ENCODE measurements around the gene TDRD1.
"Not testable (repeated sequence)": the region's sequence is repeated elsewhere in the genome, so short reads cannot be mapped to it uniquely, and the experiment has no call there.

Gene TDRD1

GRCh38 chr10:114179148-114179547 is at the start of gene TDRD1:
TSS of gene TDRD1 (plus strand) at chr10:114179353. CDS start at chr10:114187832, 8,479 bp downstream.
- Histone ChIP-seq H3K27ac (no peak within 1 kb of the TSS), H3K4me3 (ENCODE audit: low read depth in 1 of 2, low read length in 1 of 2) (no peak within 1 kb of the TSS)
- no peak for TF ChIP-seq CTCF (IDR thresholded peaks at IDR 0.05)

GRCh38 chr10:114131094-114131493 is 48.1 kb upstream of the TDRD1 start:
- peaks cover 6 to 10% of the 10 kb centered on the region in 2 experiments for H3K4me1 ChIP-seq (ENCODE audit: control insufficient read depth in 1 of 2, insufficient read depth in 1 of 2, low read depth in 1 of 2, low read length in 1 of 2)
- TF ChIP-seq CTCF (IDR thresholded peaks at IDR 0.05) = no peak
- H3K4me3 ChIP-seq (ENCODE audit: low read depth in 1 of 2, low read length in 1 of 2) = no peak overlapping the region
- H3K27ac ChIP-seq = peak overlapping the region; percentile 51
- no peaks in the 10 kb centered on the region for H3K9me3 ChIP-seq
- peaks cover 86% of the 10 kb centered on the region for H3K36me3 ChIP-seq
- H3K27me3 ChIP-seq = no peaks in the 10 kb centered on the region

More at GRCh38 chr10:114179148-114179547, at the start of gene TDRD1:
- H3K27me3 ChIP-seq = peaks cover 3% of the 10 kb centered on the region
- no peaks in the 10 kb centered on the region for H3K36me3 ChIP-seq
- peaks cover 9 to 10% of the 10 kb centered on the region in 2 experiments for H3K4me1 ChIP-seq (ENCODE audit: control insufficient read depth in 1 of 2, insufficient read depth in 1 of 2, low read depth in 1 of 2, low read length in 1 of 2)
- no peaks in the 10 kb centered on the region for H3K9me3 ChIP-seq

DNA sequence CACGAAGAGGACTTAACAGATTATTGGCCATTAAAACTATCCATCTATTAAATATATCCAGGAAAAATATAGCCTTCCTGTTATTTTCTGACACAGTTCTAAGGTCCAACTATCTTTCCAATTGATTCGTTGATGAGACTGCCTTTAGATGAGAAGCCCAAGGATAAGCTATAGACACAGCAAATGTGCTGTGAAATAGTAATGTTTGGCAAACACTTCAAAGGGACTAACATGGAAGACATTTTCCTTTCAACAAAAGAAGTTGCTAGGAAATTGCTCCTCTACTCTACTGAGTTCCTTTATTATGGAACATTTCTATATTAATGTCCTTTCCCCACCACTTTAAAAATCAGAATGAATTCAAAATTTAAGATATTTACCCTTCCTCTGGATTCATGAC is 43.7 kb upstream of the TDRD1 start:
- no peak overlapping the region for H3K4me3 ChIP-seq (ENCODE audit: low read depth in 1 of 2, low read length in 1 of 2)
- peaks cover 6 to 10% of the 10 kb centered on the region in 2 experiments for H3K4me1 ChIP-seq (ENCODE audit: control insufficient read depth in 1 of 2, insufficient read depth in 1 of 2, low read depth in 1 of 2, low read length in 1 of 2)
- H3K27me3 ChIP-seq = no peaks in the 10 kb centered on the region
- no peak for TF ChIP-seq CTCF (IDR thresholded peaks at IDR 0.05)
- no peaks in the 10 kb centered on the region for H3K9me3 ChIP-seq
- H3K36me3 ChIP-seq = peaks cover 67% of the 10 kb centered on the region
- no peak overlapping the region for H3K27ac ChIP-seq

GRCh38 chr10:114138581-114138980 is 40.6 kb upstream of the TDRD1 start:
- TF ChIP-seq CTCF (IDR thresholded peaks at IDR 0.05) = no peak
- H3K27ac ChIP-seq = no peak overlapping the region
- H3K27me3 ChIP-seq = no peaks in the 10 kb centered on the region
- peaks cover 79% of the 10 kb centered on the region for H3K36me3 ChIP-seq
- H3K9me3 ChIP-seq = no peaks in the 10 kb centered on the region
- H3K4me3 ChIP-seq (ENCODE audit: low read depth in 1 of 2, low read length in 1 of 2) = no peak overlapping the region
- H3K4me1 ChIP-seq (ENCODE audit: control insufficient read depth in 1 of 2, insufficient read depth in 1 of 2, low read depth in 1 of 2, low read length in 1 of 2) = no peaks in the 10 kb centered on the region

DNA sequence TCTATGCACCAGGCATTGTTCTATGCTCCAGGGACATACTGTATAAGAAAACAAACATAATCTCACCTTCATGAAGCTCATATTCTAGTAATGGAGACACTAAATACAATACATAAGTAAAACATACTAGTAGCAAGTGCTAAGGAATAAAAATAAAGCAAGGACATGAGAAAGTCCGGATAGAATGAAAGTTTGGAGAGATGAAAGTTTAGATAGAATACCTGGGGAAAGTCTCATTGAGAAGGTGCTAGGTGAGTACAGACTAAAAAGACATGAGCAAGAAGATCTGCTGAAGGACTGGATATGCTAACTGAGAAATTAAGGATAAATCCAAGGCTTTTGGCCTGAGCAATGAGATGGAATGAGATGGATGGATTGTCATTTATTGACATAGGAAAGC is 39.1 kb upstream of the TDRD1 start:
- H3K4me3 ChIP-seq (ENCODE audit: low read depth in 1 of 2, low read length in 1 of 2) = no peak overlapping the region
- no peaks in the 10 kb centered on the region for H3K9me3 ChIP-seq
- no peaks in the 10 kb centered on the region for H3K4me1 ChIP-seq (ENCODE audit: control insufficient read depth in 1 of 2, insufficient read depth in 1 of 2, low read depth in 1 of 2, low read length in 1 of 2)
- no peaks in the 10 kb centered on the region for H3K27me3 ChIP-seq
- peaks cover 76% of the 10 kb centered on the region for H3K36me3 ChIP-seq
- no peak overlapping the region for H3K27ac ChIP-seq
- no peak for TF ChIP-seq CTCF (IDR thresholded peaks at IDR 0.05)

DNA sequence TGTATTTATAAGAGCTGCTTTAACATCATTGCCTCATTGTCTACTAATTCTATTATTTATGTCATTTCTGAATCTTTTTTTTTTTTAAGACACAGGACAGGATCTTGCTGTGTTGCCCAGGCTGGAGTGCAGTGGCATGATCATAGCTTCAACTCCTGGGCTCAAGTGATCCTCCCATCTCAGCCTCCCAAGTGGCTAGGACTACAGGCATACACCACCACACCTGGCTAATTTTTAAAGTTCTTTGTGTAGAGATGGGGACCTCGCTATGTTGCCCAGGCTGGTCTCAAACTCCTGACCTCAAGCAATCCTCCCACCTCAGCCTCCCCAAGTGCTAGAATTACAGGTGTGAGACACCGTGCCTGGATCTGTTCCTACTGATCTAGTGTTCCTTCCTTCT is 38.3 kb upstream of the TDRD1 start:
- peaks cover 76% of the 10 kb centered on the region for H3K36me3 ChIP-seq
- H3K4me1 ChIP-seq (ENCODE audit: control insufficient read depth in 1 of 2, insufficient read depth in 1 of 2, low read depth in 1 of 2, low read length in 1 of 2); H3K4me3 ChIP-seq (ENCODE audit: low read depth in 1 of 2, low read length in 1 of 2); H3K27me3 ChIP-seq; H3K9me3 ChIP-seq; H3K27ac ChIP-seq: not testable (repeated sequence)

All from neutrophil (primary cell).